Measurements from ENCODE around the gene RASA1.

- TF ChIP-seq POLR2AphosphoS5 (IDR thresholded peaks at IDR 0.05; ENCODE audit: low read depth) (no peak), CTCF (conservative IDR thresholded peaks at IDR 0.05; ENCODE audit: low read depth in 2 of 2) (no peak), ZNF331 (CRISPR knock-in tag; IDR thresholded peaks at IDR 0.05; ENCODE audit: low read depth) (no peak), EZH2 (IDR thresholded peaks at IDR 0.05; ENCODE audit: low read depth, unreplicated experiment) (no peak), STAT1 (IDR thresholded peaks at IDR 0.05; ENCODE audit: unreplicated experiment) (no peak)
Observed at GRCh38 chr5:87413343-87413645, 145.6 kb downstream of the RASA1 start.
